ENCODE measurements around the gene VPS37C. TPM values are rescaled to one million over a fixed set of nuclear protein-coding genes. Genes with fewer than 3 reads are reported as not detected.

Gene VPS37C
- total RNA-seq, 6 donors from 2014 or later: 14.7 to 42.0 (median 24.3) TPM

DNA sequence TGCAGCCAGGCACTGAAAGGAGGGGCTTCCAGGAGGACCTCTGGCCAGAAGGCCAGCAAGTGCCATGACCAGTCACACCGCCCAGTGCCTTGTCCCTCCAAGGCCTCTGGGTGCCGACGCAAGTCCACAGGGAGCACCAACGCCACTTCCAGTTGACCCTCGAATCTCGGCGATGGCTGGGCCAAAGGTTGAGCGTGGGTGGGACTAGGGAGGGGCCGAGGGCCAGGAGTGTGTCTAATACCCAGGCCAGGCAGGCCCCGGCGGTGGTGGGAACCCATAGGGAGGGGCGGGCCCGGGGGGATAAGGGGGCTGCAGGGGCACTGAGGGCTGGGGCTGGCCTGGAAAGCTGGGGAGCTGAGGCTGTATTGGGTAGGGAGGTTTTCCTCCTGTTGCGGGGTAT, 29.6 kb downstream of the VPS37C start:
- H3K36me3 ChIP-seq: peaks cover 0 to 59% (median 35%) of the 10 kb centered on the region in 4 donors

DNA sequence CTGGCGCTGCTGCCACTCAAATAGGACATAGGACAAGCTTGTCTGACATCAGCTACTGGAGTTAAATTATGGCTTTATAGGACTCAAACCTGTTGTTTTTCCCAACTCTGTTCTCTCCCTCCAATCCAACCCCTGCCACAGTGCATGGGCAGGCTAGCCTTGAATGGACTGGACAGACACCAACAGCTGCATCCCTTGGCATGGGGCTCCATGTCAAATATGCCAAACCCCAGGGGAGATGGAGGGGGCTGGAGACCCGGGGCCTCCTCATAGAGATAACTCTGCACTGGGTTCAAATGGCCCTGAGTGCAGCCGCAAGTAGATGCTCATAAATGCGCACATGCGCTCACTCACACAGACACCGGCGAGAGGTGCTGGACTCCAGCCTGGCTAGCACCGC, 30.0 kb downstream of the VPS37C start:
- Histone ChIP-seq H3K36me3 (peaks cover 0 to 58% (median 35%) of the 10 kb centered on the region in 4 donors), H3K4me1 (peaks cover 5 to 11% (median 9%) of the 10 kb centered on the region in 4 donors), H3K4me3 (no peak overlapping the region), H3K27ac (no peak overlapping the region), H3K9me3 (no peaks in the 10 kb centered on the region), H3K27me3 (no peaks in the 10 kb centered on the region)
- no peak for TF ChIP-seq POLR2A (IDR thresholded peaks at IDR 0.05)
- TF ChIP-seq EP300 (IDR thresholded peaks at IDR 0.05): no peak
- no peak for TF ChIP-seq POLR2AphosphoS5 (IDR thresholded peaks at IDR 0.05)
- TF ChIP-seq, protein P1, sequence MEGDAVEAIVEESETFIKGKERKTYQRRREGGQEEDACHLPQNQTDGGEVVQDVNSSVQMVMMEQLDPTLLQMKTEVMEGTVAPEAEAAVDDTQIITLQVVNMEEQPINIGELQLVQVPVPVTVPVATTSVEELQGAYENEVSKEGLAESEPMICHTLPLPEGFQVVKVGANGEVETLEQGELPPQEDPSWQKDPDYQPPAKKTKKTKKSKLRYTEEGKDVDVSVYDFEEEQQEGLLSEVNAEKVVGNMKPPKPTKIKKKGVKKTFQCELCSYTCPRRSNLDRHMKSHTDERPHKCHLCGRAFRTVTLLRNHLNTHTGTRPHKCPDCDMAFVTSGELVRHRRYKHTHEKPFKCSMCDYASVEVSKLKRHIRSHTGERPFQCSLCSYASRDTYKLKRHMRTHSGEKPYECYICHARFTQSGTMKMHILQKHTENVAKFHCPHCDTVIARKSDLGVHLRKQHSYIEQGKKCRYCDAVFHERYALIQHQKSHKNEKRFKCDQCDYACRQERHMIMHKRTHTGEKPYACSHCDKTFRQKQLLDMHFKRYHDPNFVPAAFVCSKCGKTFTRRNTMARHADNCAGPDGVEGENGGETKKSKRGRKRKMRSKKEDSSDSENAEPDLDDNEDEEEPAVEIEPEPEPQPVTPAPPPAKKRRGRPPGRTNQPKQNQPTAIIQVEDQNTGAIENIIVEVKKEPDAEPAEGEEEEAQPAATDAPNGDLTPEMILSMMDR (IDR thresholded peaks at IDR 0.05): no peak
- ATAC-seq (ENCODE audit: low FRiP score in 2 of 2) (no peak), DNase-seq (no peak)
- 89 to 100% methylated on average over 4 to 8 of the region's 8 CpGs for WGBS, 2 donors

More for the DNA sequence above, 29.6 kb downstream of the VPS37C start:
- Histone ChIP-seq H3K9me3 (no peaks in the 10 kb centered on the region), H3K27ac (no peak overlapping the region), H3K4me1 (peaks cover 5 to 11% (median 9%) of the 10 kb centered on the region in 4 donors), H3K4me3 (no peak overlapping the region), H3K27me3 (no peaks in the 10 kb centered on the region)
- ATAC-seq (ENCODE audit: low FRiP score in 2 of 2) (no peak), DNase-seq (peak in 1 of 2 donors; percentile 76)
- TF ChIP-seq POLR2AphosphoS5 (IDR thresholded peaks at IDR 0.05) (no peak), EP300 (IDR thresholded peaks at IDR 0.05) (no peak), POLR2A (IDR thresholded peaks at IDR 0.05) (no peak)
- TF ChIP-seq, protein P1 (IDR thresholded peaks at IDR 0.05): no peak
- WGBS, 2 donors: 95% methylated on average over 14 of the region's 14 CpGs

DNA sequence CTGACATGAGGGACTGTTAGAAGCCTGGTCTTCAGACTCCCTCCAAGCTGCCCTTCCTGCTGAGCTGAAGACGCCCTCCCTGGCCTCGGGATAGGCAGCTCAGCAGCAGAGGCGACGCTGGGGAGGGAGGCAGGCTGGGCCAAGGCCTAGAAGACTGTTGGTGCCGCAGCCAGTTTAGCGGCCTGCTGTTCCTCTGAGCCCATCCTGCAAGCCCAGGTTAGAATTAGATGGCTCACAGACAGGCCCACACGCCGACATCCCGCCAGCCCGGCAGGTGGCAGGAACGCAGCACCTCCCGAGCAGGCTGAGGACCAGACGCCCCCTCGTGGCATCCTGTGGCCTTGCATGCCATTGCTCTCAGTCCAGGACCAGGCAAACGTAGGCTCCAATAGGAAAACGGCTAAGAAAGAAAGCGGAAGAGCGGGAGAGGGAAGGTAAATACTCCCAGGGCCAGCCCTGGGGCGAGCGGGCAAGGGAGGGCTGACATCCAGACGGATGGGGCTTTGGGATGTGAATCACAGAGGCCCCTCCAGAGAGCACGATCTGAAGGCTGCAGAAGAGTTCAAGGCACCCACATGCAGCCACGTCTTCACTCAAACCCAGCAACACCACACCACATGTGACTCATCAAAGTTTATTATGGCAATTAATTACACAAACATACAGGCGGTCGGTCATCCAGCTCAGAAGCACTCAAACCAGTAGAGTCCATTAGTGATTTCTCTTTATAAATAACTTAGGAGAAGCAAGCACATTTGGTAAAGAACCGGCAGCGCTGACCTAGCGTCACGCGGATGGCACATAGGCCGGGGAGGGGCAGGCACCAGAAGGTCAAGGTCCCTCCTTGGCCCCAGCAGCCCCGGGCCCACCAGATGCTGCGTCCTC, 31.3 kb downstream of the VPS37C start:
- TF ChIP-seq, protein P1 (IDR thresholded peaks at IDR 0.05): peak; percentile 99 to 100 (median 99)
- TF ChIP-seq EP300 (IDR thresholded peaks at IDR 0.05) (no peak), POLR2AphosphoS5 (IDR thresholded peaks at IDR 0.05) (no peak), POLR2A (IDR thresholded peaks at IDR 0.05) (peak in 1 of 4 donors; percentile 21)
- H3K27ac ChIP-seq: peak overlapping the region in 3 of 4 donors; percentile 30 to 52 (median 35)
- peaks cover 0 to 54% (median 33%) of the 10 kb centered on the region in 4 donors for H3K36me3 ChIP-seq
- DNase-seq (peak; percentile 90 to 93), ATAC-seq (ENCODE audit: low FRiP score in 2 of 2) (peak; percentile 93)
- no peaks in the 10 kb centered on the region for H3K27me3 ChIP-seq
- H3K4me3 ChIP-seq: peak overlapping the region in 3 of 4 donors; percentile 11 to 34 (median 26)
- H3K4me1 ChIP-seq: peaks cover 5 to 11% (median 9%) of the 10 kb centered on the region in 4 donors
- WGBS, 2 donors: 28 to 34% methylated on average over 31 to 32 of the region's 33 CpGs
- H3K9me3 ChIP-seq: no peaks in the 10 kb centered on the region

DNA sequence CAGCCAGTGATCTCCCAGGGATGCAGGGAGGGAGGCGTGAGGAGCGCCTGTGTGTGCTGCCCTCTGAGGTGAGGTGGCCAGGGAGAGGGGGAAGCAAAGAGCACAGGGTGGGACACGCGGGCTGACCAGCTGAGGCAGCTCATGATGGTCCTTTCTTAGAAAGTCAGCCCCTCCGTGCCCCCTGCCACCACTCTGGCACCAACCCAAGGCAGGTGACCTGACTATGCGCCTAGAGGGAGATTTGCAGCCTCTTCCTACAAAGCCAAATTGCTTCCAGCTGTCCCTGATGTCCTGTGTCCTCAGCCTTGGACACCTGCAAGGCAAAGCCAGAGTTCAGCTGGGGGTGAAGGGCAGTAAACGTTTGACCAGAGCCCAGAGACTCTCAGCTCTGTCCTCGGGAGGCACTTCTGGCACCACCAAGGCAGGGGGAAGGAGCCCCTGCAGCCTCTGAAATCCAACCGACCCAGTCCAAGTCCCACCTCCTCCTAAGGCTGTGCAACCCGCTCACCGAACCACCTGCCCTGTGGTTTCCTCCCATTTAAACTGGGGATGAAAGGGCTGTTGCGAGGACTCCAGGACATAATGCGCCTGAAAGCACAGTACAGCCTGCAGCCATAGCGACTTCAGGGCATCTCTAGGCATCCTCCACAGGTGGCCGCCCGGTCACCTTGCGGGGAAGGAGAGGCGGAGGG, 32.1 kb downstream of the VPS37C start:
- H3K27me3 ChIP-seq: no peaks in the 10 kb centered on the region
- TF ChIP-seq, protein P1 (IDR thresholded peaks at IDR 0.05): no peak
- TF ChIP-seq EP300 (IDR thresholded peaks at IDR 0.05) (no peak), POLR2AphosphoS5 (IDR thresholded peaks at IDR 0.05) (no peak), POLR2A (IDR thresholded peaks at IDR 0.05) (no peak)
- no peak for DNase-seq
- peaks cover 0 to 46% (median 29%) of the 10 kb centered on the region in 4 donors for H3K36me3 ChIP-seq
- H3K4me3 ChIP-seq: no peak overlapping the region
- H3K27ac ChIP-seq: no peak overlapping the region
- H3K9me3 ChIP-seq: no peaks in the 10 kb centered on the region
- peaks cover 5 to 11% (median 9%) of the 10 kb centered on the region in 4 donors for H3K4me1 ChIP-seq
- ATAC-seq (ENCODE audit: low FRiP score in 2 of 2): no peak
- 86 to 96% methylated on average over 6 to 15 of the region's 18 CpGs for WGBS, 2 donors

Data from upper lobe of left lung (tissue), 6 donors.